Body of pancreas (tissue), 4 donors: Measurements from ENCODE around the gene GNGT2. TPM values are rescaled to one million over a fixed set of nuclear protein-coding genes. Genes with fewer than 3 reads are reported as not detected.

ENCODE experiments used
- ATAC-seq: fragments of 150-250 bp; one replicate; pipeline ENCODE4 v1.9.1; 2016
- DNase-seq, 4 donors: peaks; one replicate each; pipeline ENCODE4 v3.0.0-alpha.2; 2019
- H3K27ac ChIP-seq, 4 donors: fragments of 200-600 bp; sonication (generic); 1 replicate in 3 of 4; 2 replicates in 1 of 4; pipeline versions ENCODE4 v1.5.1 to v1.6.1; 2016 to 2019; ENCODE audit warnings: mild to moderate bottlenecking in 1 of 4, mixed read lengths in 1 of 4, moderate library complexity in 1 of 4
- H3K27me3 ChIP-seq, 2 donors: fragments of 200-600 bp; sonication (generic); one replicate each; pipeline ENCODE4 v1.6.0; 2016; ENCODE audit warnings: mild to moderate bottlenecking in 1 of 2
- H3K36me3 ChIP-seq, 2 donors: fragments of 200-600 bp; sonication (generic); replicated peaks in 1 of 2; 2 replicates each; pipeline ENCODE4 v1.5.1; 2016; ENCODE audit warnings: low read depth in 2 of 2; ENCODE audit not compliant: insufficient read depth in 1 of 2
- H3K4me1 ChIP-seq: fragments of 200-600 bp; sonication (generic); one replicate; pipeline ENCODE4 v1.6.0; 2016
- H3K4me3 ChIP-seq, 2 donors: fragments of 200-600 bp; sonication (generic); 1 replicate in 1 of 2; 2 replicates in 1 of 2; pipeline ENCODE4 v1.5.1; 2016 to 2019
- H3K9me3 ChIP-seq, 3 donors: fragments of 200-600 bp; sonication (generic); 1 replicate in 2 of 3; 2 replicates in 1 of 3; pipeline ENCODE4 v1.5.1; 2016
- POLR2A ChIP-seq, 3 donors: fragments of 450-650 bp; IDR thresholded peaks; one replicate each; pipeline ENCODE4 v1.6.1; 2016; ENCODE audit warnings: antibody characterized with exemption in 3 of 3, mild to moderate bottlenecking in 2 of 3
- WGBS, 2 donors: methylation state at CpG; one replicate each; pipeline ENCODE4 v1.1.5; 2017; 5-methylcytosine and 5-hydroxymethylcytosine counted together
- intact Hi-C: fragments of 100-400 bp; cut with DNase I; formaldehyde crosslinking; loops from one replicate; pipeline ENCODE4 v1.15.1; 2023
- total RNA-seq, 2 donors: library from RNA; depleted of rRNA; stranded (reverse); fragments of >200 nt; gene quantifications; one replicate each; pipeline ENCODE4 v1.1.0, GENCODE V29; 2016
- TF ChIP-seq, protein P1 (sequence below), 7 experiments: fragments of 450-650 bp in 4 of 7; fragments of 200-600 bp in 3 of 7; sonication (generic) in 3 of 7; IDR thresholded peaks; one replicate each; pipeline ENCODE4 v1.5.1; 2016 to 2019; ENCODE audit warnings: antibody characterized with exemption in 7 of 7

GNGT2 gene
- total RNA-seq, 2 donors from 2014 or later = 16.8 TPM; not detected in 1

GRCh38 chr17:49226771-49227435 lies 16.5 kb upstream of the GNGT2 start:
- H3K9me3 ChIP-seq = no peaks in the 10 kb centered on the region
- 68 to 81% methylated on average over 3 of the region's 3 CpGs for WGBS, 2 donors
- ATAC-seq (no peak), DNase-seq (no peak)
- intact Hi-C loops = no loop called here
- H3K27me3 ChIP-seq = peaks cover 0 to 24% of the 10 kb centered on the region in 2 donors
- H3K4me1 ChIP-seq = peaks cover 34% of the 10 kb centered on the region
- no peaks in the 10 kb centered on the region for H3K36me3 ChIP-seq
- no peak overlapping the region for H3K27ac ChIP-seq
- no peak overlapping the region for H3K4me3 ChIP-seq
- TF ChIP-seq, protein P1, sequence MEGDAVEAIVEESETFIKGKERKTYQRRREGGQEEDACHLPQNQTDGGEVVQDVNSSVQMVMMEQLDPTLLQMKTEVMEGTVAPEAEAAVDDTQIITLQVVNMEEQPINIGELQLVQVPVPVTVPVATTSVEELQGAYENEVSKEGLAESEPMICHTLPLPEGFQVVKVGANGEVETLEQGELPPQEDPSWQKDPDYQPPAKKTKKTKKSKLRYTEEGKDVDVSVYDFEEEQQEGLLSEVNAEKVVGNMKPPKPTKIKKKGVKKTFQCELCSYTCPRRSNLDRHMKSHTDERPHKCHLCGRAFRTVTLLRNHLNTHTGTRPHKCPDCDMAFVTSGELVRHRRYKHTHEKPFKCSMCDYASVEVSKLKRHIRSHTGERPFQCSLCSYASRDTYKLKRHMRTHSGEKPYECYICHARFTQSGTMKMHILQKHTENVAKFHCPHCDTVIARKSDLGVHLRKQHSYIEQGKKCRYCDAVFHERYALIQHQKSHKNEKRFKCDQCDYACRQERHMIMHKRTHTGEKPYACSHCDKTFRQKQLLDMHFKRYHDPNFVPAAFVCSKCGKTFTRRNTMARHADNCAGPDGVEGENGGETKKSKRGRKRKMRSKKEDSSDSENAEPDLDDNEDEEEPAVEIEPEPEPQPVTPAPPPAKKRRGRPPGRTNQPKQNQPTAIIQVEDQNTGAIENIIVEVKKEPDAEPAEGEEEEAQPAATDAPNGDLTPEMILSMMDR (IDR thresholded peaks at IDR 0.05) = no peak
- TF ChIP-seq POLR2A (IDR thresholded peaks at IDR 0.05) = no peak

DNA sequence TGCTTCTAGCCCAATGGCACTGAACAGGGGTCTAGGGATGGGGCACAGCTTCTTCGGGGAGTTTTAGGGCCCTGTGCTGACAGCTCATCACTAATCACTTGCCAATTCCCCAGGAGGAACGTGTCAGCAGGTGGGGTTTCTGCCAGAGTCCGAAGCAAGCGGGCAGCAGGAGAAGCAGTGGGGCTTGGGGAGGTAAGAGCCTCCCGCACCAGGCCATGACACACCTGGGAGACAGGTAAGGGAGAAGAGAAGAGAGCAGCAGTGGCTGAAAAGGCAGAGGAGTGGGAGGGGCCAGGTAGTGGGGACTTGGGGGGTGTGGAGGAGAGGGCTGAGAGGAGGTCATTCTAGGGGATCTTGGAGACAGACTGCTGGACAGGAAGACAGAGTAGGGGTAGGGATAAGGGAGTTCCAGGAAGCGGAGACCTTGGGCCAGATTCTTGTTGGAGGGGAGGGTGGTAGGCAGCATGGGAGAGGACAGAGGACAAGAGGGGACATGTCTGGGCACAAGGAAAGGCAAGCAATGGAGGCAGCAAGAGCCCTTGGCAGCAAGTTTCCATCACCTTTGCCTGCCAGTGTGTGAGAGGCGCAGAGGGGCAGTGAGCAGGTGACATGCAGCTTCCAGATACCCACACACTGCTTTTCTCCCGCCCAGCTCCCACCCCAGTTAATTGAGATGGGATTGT lies 15.3 kb upstream of the GNGT2 start:
- WGBS, 2 donors = 74 to 78% methylated on average over 8 of the region's 8 CpGs
- Histone ChIP-seq H3K36me3 (no peaks in the 10 kb centered on the region), H3K9me3 (no peaks in the 10 kb centered on the region), H3K27me3 (peaks cover 0 to 16% of the 10 kb centered on the region in 2 donors), H3K27ac (no peak overlapping the region), H3K4me1 (peaks cover 28% of the 10 kb centered on the region), H3K4me3 (no peak overlapping the region)
- intact Hi-C loops = no loop called here
- no peak for TF ChIP-seq POLR2A (IDR thresholded peaks at IDR 0.05)
- TF ChIP-seq, protein P1 (IDR thresholded peaks at IDR 0.05) = no peak
- ATAC-seq (no peak), DNase-seq (no peak)

DNA sequence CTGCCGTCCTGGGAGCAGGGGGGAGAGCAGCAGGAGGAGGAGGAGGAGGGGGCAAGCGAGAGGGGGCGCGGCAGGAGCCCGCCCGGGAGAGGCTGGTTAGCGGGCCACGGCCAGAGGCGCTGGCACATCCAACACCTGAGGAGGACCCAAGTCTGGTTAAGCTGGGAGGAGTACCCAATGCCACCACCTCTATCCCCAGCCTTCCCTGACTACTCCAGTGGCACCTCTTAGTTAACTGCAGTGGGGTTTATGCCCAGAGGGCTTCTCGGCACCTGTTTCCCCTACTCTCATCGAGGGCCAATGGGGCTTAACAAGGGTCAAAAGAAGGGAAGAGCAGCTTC lies 14.6 kb upstream of the GNGT2 start:
- peaks cover 21% of the 10 kb centered on the region for H3K4me1 ChIP-seq
- no peaks in the 10 kb centered on the region for H3K9me3 ChIP-seq
- TF ChIP-seq, protein P1 (IDR thresholded peaks at IDR 0.05) = no peak
- no peak for TF ChIP-seq POLR2A (IDR thresholded peaks at IDR 0.05)
- no peaks in the 10 kb centered on the region for H3K36me3 ChIP-seq
- WGBS, 2 donors = 26 to 43% methylated on average over 4 to 10 of the region's 11 CpGs
- intact Hi-C loops = no loop called here
- no peak for ATAC-seq
- DNase-seq = no peak
- no peak overlapping the region for H3K27ac ChIP-seq
- H3K4me3 ChIP-seq = no peak overlapping the region
- peaks cover 0 to 15% of the 10 kb centered on the region in 2 donors for H3K27me3 ChIP-seq

- WGBS, 2 donors = 2 to 3% methylated on average over 22 to 95 of the region's 95 CpGs
- peaks cover 0 to 11% of the 10 kb centered on the region in 2 donors for H3K27me3 ChIP-seq
Measured at GRCh38 chr17:49224198-49224996, 14.0 kb upstream of the GNGT2 start.

More at GRCh38 chr17:49224198-49224996, 14.0 kb upstream of the GNGT2 start:
- DNase-seq (peak in 3 of 4 donors; percentile 21 to 45 (median 37)), ATAC-seq (no peak)
- Histone ChIP-seq H3K9me3 (no peaks in the 10 kb centered on the region), H3K27ac (no peak overlapping the region), H3K4me3 (no peak overlapping the region), H3K4me1 (peaks cover 18% of the 10 kb centered on the region), H3K36me3 (no peaks in the 10 kb centered on the region)
- no peak for TF ChIP-seq POLR2A (IDR thresholded peaks at IDR 0.05)
- TF ChIP-seq, protein P1 (IDR thresholded peaks at IDR 0.05) = no peak
- intact Hi-C loops = no loop called here
